ENCODE measurements around the gene MYLK.
A peak's percentile ranks its signal among the peaks of the same experiment; 100 is the strongest.

Gene MYLK

DNA sequence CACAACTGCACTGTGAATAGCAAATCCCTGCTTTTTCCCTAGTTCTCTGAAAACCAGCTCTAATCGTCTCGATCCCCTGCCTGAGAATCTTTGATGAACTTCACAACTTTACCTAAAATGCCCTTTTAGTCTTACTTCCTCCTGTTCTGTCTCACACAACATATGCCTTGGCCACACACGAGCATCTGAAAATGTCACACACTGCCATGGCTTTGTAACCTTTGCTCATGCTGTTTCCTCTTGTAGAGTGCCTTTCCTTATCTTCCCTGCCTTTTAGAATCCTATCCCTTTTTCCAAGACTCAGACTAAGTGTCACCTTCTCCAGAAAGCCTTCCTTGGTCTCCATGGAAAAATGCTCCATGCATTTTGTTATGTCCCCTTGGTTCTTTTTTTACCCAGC lies 227.9 kb downstream of the MYLK start:
- TF ChIP-seq FOXP2 (optimal IDR thresholded peaks at IDR 0.05; ENCODE audit: borderline replicate concordance, extremely low read depth, extremely low read length, insufficient read depth) (no peak), TAF1 (IDR thresholded peaks at IDR 0.05; ENCODE audit: borderline replicate concordance, insufficient read depth, low read length) (no peak), SIN3A (IDR thresholded peaks at IDR 0.05; ENCODE audit: borderline replicate concordance, insufficient read depth, low read length) (no peak), POLR2AphosphoS5 (IDR thresholded peaks at IDR 0.05; ENCODE audit: low read depth, low read length) (no peak)
- TF ChIP-seq, protein P1, sequence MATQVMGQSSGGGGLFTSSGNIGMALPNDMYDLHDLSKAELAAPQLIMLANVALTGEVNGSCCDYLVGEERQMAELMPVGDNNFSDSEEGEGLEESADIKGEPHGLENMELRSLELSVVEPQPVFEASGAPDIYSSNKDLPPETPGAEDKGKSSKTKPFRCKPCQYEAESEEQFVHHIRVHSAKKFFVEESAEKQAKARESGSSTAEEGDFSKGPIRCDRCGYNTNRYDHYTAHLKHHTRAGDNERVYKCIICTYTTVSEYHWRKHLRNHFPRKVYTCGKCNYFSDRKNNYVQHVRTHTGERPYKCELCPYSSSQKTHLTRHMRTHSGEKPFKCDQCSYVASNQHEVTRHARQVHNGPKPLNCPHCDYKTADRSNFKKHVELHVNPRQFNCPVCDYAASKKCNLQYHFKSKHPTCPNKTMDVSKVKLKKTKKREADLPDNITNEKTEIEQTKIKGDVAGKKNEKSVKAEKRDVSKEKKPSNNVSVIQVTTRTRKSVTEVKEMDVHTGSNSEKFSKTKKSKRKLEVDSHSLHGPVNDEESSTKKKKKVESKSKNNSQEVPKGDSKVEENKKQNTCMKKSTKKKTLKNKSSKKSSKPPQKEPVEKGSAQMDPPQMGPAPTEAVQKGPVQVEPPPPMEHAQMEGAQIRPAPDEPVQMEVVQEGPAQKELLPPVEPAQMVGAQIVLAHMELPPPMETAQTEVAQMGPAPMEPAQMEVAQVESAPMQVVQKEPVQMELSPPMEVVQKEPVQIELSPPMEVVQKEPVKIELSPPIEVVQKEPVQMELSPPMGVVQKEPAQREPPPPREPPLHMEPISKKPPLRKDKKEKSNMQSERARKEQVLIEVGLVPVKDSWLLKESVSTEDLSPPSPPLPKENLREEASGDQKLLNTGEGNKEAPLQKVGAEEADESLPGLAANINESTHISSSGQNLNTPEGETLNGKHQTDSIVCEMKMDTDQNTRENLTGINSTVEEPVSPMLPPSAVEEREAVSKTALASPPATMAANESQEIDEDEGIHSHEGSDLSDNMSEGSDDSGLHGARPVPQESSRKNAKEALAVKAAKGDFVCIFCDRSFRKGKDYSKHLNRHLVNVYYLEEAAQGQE (IDR thresholded peaks at IDR 0.05; ENCODE audit: insufficient read depth in 1 of 2, low read depth in 2 of 2, low read length in 2 of 2): no peak

GRCh38 chr3:123655400-123655799 lies 228.7 kb downstream of the MYLK start:
- TF ChIP-seq FOXP2 (optimal IDR thresholded peaks at IDR 0.05; ENCODE audit: borderline replicate concordance, extremely low read depth, extremely low read length, insufficient read depth): no peak
- TF ChIP-seq POLR2AphosphoS5 (IDR thresholded peaks at IDR 0.05; ENCODE audit: low read depth, low read length): no peak
- TF ChIP-seq SIN3A (IDR thresholded peaks at IDR 0.05; ENCODE audit: borderline replicate concordance, insufficient read depth, low read length): no peak
- TF ChIP-seq, protein P1 (IDR thresholded peaks at IDR 0.05; ENCODE audit: insufficient read depth in 1 of 2, low read depth in 2 of 2, low read length in 2 of 2): no peak
- no peak for TF ChIP-seq TAF1 (IDR thresholded peaks at IDR 0.05; ENCODE audit: borderline replicate concordance, insufficient read depth, low read length)

- TF ChIP-seq SIN3A (IDR thresholded peaks at IDR 0.05; ENCODE audit: borderline replicate concordance, insufficient read depth, low read length): no peak
- no peak for TF ChIP-seq FOXP2 (optimal IDR thresholded peaks at IDR 0.05; ENCODE audit: borderline replicate concordance, extremely low read depth, extremely low read length, insufficient read depth)
- TF ChIP-seq, protein P1 (IDR thresholded peaks at IDR 0.05; ENCODE audit: insufficient read depth in 1 of 2, low read depth in 2 of 2, low read length in 2 of 2): no peak
- no peak for TF ChIP-seq POLR2AphosphoS5 (IDR thresholded peaks at IDR 0.05; ENCODE audit: low read depth, low read length)
Measured at GRCh38 chr3:123653221-123653682, 230.9 kb downstream of the MYLK start.

DNA sequence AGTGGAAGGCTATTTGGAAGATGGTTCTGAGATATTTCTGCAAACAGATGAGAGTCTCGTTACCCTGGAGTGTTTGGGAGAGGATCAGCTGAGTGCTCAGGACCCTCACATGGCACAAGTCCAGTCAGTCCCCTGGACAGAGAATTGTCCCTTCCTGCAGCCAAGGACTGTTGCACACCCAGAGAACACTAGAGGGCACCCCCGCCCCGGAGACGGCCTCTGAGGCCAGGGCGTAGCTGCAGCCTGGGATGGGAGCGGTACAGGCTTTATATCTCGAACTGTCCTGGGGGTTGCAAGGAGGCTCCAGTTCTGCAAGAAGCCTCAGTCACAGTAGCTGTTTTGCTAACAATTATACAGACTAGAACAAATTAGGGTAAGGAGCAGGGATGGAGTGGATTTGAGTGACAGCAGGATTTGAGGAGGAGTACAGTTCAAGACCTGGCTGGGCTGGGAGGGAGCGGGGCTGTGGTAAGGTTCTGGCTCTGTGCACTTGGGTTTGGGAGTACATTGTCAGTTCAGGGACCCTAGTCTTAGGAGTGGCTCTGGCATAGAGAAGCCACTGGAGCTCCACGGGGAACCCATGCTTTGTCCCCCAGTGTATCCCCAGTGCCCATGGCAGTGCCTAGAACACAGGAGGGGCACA lies 231.7 kb downstream of the MYLK start:
- no peak for TF ChIP-seq SIN3A (IDR thresholded peaks at IDR 0.05; ENCODE audit: borderline replicate concordance, insufficient read depth, low read length)
- TF ChIP-seq, protein P1 (IDR thresholded peaks at IDR 0.05; ENCODE audit: insufficient read depth in 1 of 2, low read depth in 2 of 2, low read length in 2 of 2): peak; percentile 75 to 89

Data from PFSK-1 (cell line).